MM.1S (cell line): Measurements from ENCODE around the gene PCDHGB5.

ENCODE experiments used
- CTCF ChIP-seq: fragments of 300-600 bp; sonication (generic); IDR thresholded peaks from 2 replicates; pipeline ENCODE4 v1.5.1; 2016; ENCODE audit warnings: antibody characterized with exemption, low read length, mixed read lengths
- EZH2 ChIP-seq: fragments of 300-600 bp; sonication (generic); optimal IDR thresholded peaks from 2 replicates; pipeline ENCODE3; 2017; ENCODE audit warnings: low read depth, mild to moderate bottlenecking, antibody characterized with exemption, low read length, mixed read lengths
- EZH2phosphoT487 ChIP-seq: fragments of 300-600 bp; sonication (generic); IDR thresholded peaks from 2 replicates; pipeline ENCODE4 v1.6.1; 2018; ENCODE audit warnings: antibody characterized with exemption, low read length

DNA sequence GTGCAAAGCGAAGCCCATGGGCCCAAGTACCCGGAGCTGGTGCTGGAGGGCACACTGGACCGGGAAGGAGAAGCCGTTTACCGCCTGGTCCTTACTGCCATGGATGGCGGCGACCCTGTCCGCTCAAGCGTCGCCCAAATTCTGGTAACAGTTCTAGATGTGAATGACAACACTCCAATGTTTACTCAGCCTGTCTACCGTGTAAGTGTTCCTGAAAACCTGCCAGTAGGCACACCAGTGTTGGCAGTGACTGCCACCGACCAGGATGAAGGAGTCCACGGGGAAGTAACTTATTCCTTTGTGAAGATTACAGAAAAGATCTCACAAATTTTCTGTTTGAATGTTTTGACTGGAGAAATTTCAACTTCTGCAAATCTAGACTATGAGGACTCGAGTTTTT, 23.1 kb upstream of the PCDHGB5 start:
- TF ChIP-seq CTCF = no peak
- TF ChIP-seq EZH2phosphoT487 = no peak
- no peak for TF ChIP-seq EZH2
